ENCODE measurements around the gene ATG7. TPM values are rescaled to one million over a fixed set of nuclear protein-coding genes. Genes with fewer than 3 reads are reported as not detected.

ATG7 gene
- polyA plus RNA-seq, 1 donor (not counting 4 experiments of a cell fraction or from before 2014, with no cell fraction given) = 27.9 TPM

GRCh38 chr3:11297126-11297525, 24.9 kb downstream of the ATG7 start:
- no peak overlapping the region for H3K27ac ChIP-seq (ENCODE audit: control insufficient read depth, insufficient read depth, low read length)
- H3K79me2 ChIP-seq (ENCODE audit: control insufficient read depth, insufficient read depth, low read length) = peaks cover 2% of the 10 kb centered on the region
- H3K27me3 ChIP-seq (ENCODE audit: control insufficient read depth, extremely low read depth, insufficient read depth, low read length) = no peaks in the 10 kb centered on the region
- no peak overlapping the region for H3K9ac ChIP-seq (ENCODE audit: control insufficient read depth, extremely low read depth, insufficient read depth, low read length)
- dilution Hi-C loops (cut with MboI; ENCODE audit: extremely low pct_ligation_motif_present, low sequenced_read_pairs) = no loop called here
- no peaks in the 10 kb centered on the region for H3K9me3 ChIP-seq (ENCODE audit: control insufficient read depth, low read depth, low read length)
- no peak overlapping the region for H3K4me2 ChIP-seq (ENCODE audit: control insufficient read depth, extremely low read depth, insufficient read depth, low read depth, low read length)
- H4K20me1 ChIP-seq (ENCODE audit: control insufficient read depth, extremely low read depth, insufficient read depth, low read length) = no peaks in the 10 kb centered on the region
- H3K9me1 ChIP-seq (ENCODE audit: control insufficient read depth, extremely low read depth, insufficient read depth, low read length) = no peaks in the 10 kb centered on the region
- DNase-seq (ENCODE audit: low read depth, low spot score) (no peak), FAIRE-seq (no peak)
- no peak for TF ChIP-seq EZH2 (IDR thresholded peaks at IDR 0.05; ENCODE audit: low read length)
- TF ChIP-seq CTCF (optimal IDR thresholded peaks at IDR 0.05 in 1 of 3, IDR thresholded peaks at IDR 0.05 in 1 of 3, conservative IDR thresholded peaks at IDR 0.05 in 1 of 3; ENCODE audit: extremely low read depth in 1 of 3, insufficient read depth in 2 of 3, low read length in 3 of 3) = no peak
- no peaks in the 10 kb centered on the region for H3K4me1 ChIP-seq (ENCODE audit: control insufficient read depth, extremely low read depth, insufficient read depth, low read length)
- H3K36me3 ChIP-seq (ENCODE audit: control insufficient read depth in 2 of 2, extremely low read depth in 1 of 2, insufficient read depth in 2 of 2, low read length in 2 of 2) = peaks cover 4 to 13% of the 10 kb centered on the region in 2 experiments
- no peak overlapping the region for H2AFZ ChIP-seq (ENCODE audit: control insufficient read depth, low read length)
- no peak overlapping the region for H3K4me3 ChIP-seq (ENCODE audit: control insufficient read depth in 2 of 3, extremely low read depth in 1 of 3, insufficient read depth in 2 of 3, low read depth in 1 of 3, low read length in 3 of 3)

GRCh38 chr3:11300970-11301369, 28.8 kb downstream of the ATG7 start:
- H3K9me3 ChIP-seq (ENCODE audit: control insufficient read depth, low read depth, low read length) = no peaks in the 10 kb centered on the region
- dilution Hi-C loops (cut with MboI; ENCODE audit: extremely low pct_ligation_motif_present, low sequenced_read_pairs) = no loop called here
- no peak overlapping the region for H3K27ac ChIP-seq (ENCODE audit: control insufficient read depth, insufficient read depth, low read length)
- H3K9me1 ChIP-seq (ENCODE audit: control insufficient read depth, extremely low read depth, insufficient read depth, low read length) = no peaks in the 10 kb centered on the region
- H3K9ac ChIP-seq (ENCODE audit: control insufficient read depth, extremely low read depth, insufficient read depth, low read length) = no peak overlapping the region
- H3K4me2 ChIP-seq (ENCODE audit: control insufficient read depth, extremely low read depth, insufficient read depth, low read depth, low read length) = no peak overlapping the region
- no peaks in the 10 kb centered on the region for H4K20me1 ChIP-seq (ENCODE audit: control insufficient read depth, extremely low read depth, insufficient read depth, low read length)
- H3K27me3 ChIP-seq (ENCODE audit: control insufficient read depth, extremely low read depth, insufficient read depth, low read length) = no peaks in the 10 kb centered on the region
- no peak for FAIRE-seq
- no peak for DNase-seq (ENCODE audit: low read depth, low spot score)
- no peak overlapping the region for H2AFZ ChIP-seq (ENCODE audit: control insufficient read depth, low read length)
- H3K79me2 ChIP-seq (ENCODE audit: control insufficient read depth, insufficient read depth, low read length) = no peaks in the 10 kb centered on the region
- no peak for TF ChIP-seq CTCF (optimal IDR thresholded peaks at IDR 0.05 in 1 of 3, IDR thresholded peaks at IDR 0.05 in 1 of 3, conservative IDR thresholded peaks at IDR 0.05 in 1 of 3; ENCODE audit: extremely low read depth in 1 of 3, insufficient read depth in 2 of 3, low read length in 3 of 3)
- TF ChIP-seq EZH2 (IDR thresholded peaks at IDR 0.05; ENCODE audit: low read length) = no peak
- no peak overlapping the region for H3K4me3 ChIP-seq (ENCODE audit: control insufficient read depth in 2 of 3, extremely low read depth in 1 of 3, insufficient read depth in 2 of 3, low read depth in 1 of 3, low read length in 3 of 3)
- H3K4me1 ChIP-seq (ENCODE audit: control insufficient read depth, extremely low read depth, insufficient read depth, low read length) = peaks cover 4% of the 10 kb centered on the region
- H3K36me3 ChIP-seq (ENCODE audit: control insufficient read depth in 2 of 2, extremely low read depth in 1 of 2, insufficient read depth in 2 of 2, low read length in 2 of 2) = peaks cover 4 to 16% of the 10 kb centered on the region in 2 experiments

All from keratinocyte (primary cell).